ENCODE results near the gene FRAT1.

The FRAT1 gene

DNA sequence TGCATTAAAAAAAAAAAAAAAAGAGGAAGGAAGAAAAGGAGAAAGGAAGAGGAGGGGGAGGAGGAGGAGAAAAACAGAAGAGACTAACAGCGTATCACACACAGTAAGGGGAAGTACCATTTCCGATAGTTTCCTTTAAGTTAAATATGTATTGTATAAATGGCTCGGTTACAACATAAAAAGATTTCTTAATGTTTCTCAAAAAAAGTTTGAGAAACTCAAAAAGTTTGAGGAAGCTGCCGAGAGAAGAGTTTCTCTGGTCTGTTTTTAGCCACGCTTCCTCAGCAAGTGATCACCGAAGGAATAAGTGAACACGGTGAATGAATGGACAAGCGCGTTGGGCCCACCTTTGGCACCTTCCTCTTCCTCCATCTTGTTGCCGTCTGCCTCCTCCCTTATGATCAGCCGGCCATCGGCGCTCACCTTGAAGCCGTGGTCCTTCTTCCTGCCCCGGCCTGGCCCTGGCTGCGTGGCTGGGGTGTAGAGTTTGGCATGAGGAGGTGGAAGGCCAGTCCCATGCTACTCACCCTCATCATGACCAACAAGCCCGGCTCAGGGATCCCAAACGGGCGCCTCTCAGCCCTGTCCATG is 46.8 kb downstream of the FRAT1 start:
- no peak for DNase-seq (ENCODE audit: low read depth)

DNA sequence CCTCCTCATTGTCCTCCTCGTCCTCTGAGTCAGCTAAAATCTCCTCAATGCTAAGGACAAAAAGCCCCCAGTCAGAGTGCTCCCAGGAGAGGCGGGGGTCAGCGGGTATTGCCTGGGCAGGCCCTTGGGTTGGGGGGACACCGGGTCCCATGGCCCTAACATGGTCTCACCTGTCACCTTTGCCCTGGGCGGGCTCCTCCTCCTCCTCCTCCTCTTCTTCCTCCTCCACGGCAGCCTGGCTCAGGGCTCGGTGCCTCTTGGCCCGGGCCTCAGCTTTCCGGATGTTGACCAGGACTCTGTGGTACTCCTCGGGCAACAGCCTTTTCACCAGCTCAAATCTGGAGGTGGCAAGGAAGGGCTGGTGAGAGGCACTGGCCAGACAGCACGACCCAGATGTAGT is 47.5 kb downstream of the FRAT1 start:
- DNase-seq (ENCODE audit: low read depth): no peak

DNA sequence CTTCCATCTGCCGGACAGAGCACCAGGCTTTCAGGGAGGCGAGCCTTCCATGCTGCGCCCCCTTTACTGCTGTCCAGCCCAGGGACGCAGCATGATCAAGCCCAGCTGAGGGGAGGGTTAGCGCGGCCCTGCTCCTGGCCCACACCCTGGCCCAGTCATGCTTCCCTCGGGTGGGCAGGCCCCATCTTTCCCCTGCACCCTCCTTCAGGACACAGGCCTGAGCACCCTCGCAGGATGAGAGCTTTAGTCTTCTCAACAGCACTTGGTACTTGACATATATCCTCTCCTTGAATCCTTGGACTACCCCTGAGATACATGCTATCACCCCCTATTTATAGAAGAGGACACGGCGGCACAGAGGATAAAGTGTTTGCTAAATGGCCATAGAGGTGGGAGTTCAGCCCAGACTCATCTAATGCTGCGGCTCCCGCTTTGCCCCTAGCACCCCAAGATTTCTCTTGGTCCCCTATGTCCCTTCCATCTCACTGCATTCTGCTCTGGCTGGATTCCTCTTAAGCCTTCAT is 48.1 kb downstream of the FRAT1 start:
- DNase-seq (ENCODE audit: low read depth): no peak
